Measurements from ENCODE around the gene SLC16A5. TPM values are rescaled to one million over a fixed set of nuclear protein-coding genes. Genes with fewer than 3 reads are reported as not detected.

SLC16A5 gene
- total and polyA plus RNA-seq, 2 experiments from 2014 or later: 4.8 to 10.6 TPM

DNA sequence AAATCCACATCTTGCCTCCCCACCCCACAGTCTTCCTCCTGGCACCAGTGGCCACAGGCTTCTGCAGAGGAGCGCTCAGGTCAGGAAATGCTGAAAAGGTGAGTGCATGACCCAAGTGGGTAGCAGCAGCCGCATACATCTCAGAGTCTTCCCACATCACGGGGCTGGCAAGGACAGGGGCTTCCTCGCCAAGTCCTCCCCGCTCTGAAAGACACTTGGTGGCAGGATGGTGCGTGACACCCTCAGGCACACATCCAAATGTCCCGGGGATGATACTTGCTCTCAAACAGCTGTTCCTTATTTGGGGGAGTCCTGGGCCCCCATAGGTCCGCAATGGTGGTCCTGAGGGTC is 8.8 kb upstream of the SLC16A5 start:
- Histone ChIP-seq H3K9me2 (ENCODE audit: insufficient read depth) (no peaks in the 10 kb centered on the region), H3K4me2 (ENCODE audit: unreplicated experiment) (peak overlapping the region; percentile 56), H3K9ac (peak overlapping the region; percentile 54), H2AFZ (peak overlapping the region; percentile 56; the same call in 1 of the 2 replicates), H3K36me3 (ENCODE audit: low read depth) (no peaks in the 10 kb centered on the region), H3K9me3 (ENCODE audit: low read depth) (no peaks in the 10 kb centered on the region), H3K27me3 (replicated peaks; ENCODE audit: insufficient read depth) (no peaks in the 10 kb centered on the region), H3K4me3 (peak overlapping the region; percentile 14; the same call in 1 of the 2 replicates), H3K27ac (peak overlapping the region; percentile 77), H3K4me1 (ENCODE audit: insufficient read depth) (peaks cover 26% of the 10 kb centered on the region), H3F3A (ENCODE audit: insufficient read depth) (peaks cover 10% of the 10 kb centered on the region), H4K20me1 (ENCODE audit: insufficient read depth) (no peaks in the 10 kb centered on the region), H3K79me2 (ENCODE audit: insufficient read depth) (no peaks in the 10 kb centered on the region)
- TF ChIP-seq EZH2phosphoT487 (IDR thresholded peaks at IDR 0.05; ENCODE audit: insufficient read depth, low read depth) (no peak), EZH2 (IDR thresholded peaks at IDR 0.05; ENCODE audit: insufficient read depth, poor library complexity, severe bottlenecking) (no peak)
- 4 to 7% methylated on average over 8 of the region's 8 CpGs for WGBS, 2 experiments (ENCODE audit: low coverage in 1 of 2, low lambda C conversion rate in 2 of 2, missing lambda C conversion rate in 2 of 2)
- no peak for DNase-seq
- in situ Hi-C loops (cut with MboI): no loop called here

DNA sequence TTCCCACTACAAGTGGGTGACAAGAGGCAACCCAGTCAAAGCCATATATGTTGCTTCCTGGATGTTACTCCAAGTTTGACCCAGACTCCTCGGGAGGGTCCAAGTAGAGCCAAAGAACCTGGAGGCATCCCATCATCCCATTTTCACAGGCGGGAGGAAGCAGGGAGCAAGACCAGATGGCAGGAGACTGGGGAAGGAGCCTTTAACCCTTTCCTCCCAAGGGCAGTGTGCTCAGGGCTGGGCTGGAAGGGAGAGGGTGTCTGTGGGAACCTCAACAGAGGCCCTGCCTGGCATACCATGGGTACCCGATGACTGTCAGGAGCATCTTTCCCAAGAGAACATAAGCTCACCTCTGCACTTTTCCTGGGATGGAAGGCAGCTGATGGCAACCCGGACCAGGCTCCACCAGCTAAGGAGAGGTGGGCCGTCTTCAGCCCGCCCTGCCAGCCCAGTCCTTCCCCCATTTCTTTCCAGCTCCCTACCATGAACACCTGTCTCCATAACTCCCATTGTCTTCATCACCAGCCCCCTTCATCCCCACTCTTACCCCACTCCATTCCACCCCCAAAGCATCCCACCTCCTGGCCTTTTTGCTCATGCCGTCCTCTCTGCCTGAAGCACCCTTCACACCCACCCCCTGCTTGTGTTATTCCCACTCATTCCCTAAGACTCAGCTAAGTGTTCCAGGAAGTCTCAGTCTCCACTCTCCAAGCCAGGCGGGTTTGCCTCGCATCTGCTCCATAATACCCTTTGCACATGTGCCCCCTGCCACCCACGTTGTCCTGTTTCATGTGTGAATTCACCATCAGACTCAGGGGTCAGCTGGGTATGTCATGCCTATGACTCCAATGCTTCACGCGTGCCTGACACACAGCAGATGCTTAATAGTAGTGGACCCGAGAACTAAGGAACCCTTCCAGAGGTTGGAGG is 5.9 kb upstream of the SLC16A5 start:
- Histone ChIP-seq H3K27me3 (replicated peaks; ENCODE audit: insufficient read depth) (no peaks in the 10 kb centered on the region), H3F3A (ENCODE audit: insufficient read depth) (peaks cover 10% of the 10 kb centered on the region), H3K27ac (no peak overlapping the region), H3K9me3 (ENCODE audit: low read depth) (no peaks in the 10 kb centered on the region), H3K4me3 (no peak overlapping the region), H3K36me3 (ENCODE audit: low read depth) (no peaks in the 10 kb centered on the region), H3K4me2 (ENCODE audit: unreplicated experiment) (no peak overlapping the region), H3K79me2 (ENCODE audit: insufficient read depth) (no peaks in the 10 kb centered on the region), H3K9me2 (ENCODE audit: insufficient read depth) (no peaks in the 10 kb centered on the region), H2AFZ (no peak overlapping the region), H4K20me1 (ENCODE audit: insufficient read depth) (no peaks in the 10 kb centered on the region), H3K4me1 (ENCODE audit: insufficient read depth) (peaks cover 32% of the 10 kb centered on the region), H3K9ac (no peak overlapping the region)
- DNase-seq: no peak
- in situ Hi-C loops (cut with MboI): no loop called here
- TF ChIP-seq EZH2phosphoT487 (IDR thresholded peaks at IDR 0.05; ENCODE audit: insufficient read depth, low read depth): no peak
- no peak for TF ChIP-seq EZH2 (IDR thresholded peaks at IDR 0.05; ENCODE audit: insufficient read depth, poor library complexity, severe bottlenecking)
- WGBS, 2 experiments (ENCODE audit: low coverage in 1 of 2, low lambda C conversion rate in 2 of 2, missing lambda C conversion rate in 2 of 2): 85% methylated on average over 13 of the region's 13 CpGs

DNA sequence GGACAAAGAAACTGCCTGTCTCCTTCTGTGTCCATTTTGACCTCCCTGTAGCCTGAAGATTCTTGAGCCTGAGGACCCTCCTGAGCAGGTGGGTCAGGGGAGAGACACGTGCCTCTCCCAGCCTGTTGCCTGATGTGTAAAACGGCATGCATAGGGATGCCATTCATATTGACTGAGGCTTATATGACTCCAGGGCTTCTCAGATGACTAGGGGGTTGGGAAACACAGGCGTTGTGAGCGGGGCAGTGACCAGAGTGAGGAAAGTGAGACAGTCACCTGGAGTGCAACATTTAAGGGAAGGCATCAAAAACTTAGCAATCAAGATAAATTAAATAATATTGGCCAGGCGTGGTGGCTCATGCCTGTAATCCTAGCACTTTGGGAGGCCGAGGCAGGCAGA is 5.1 kb upstream of the SLC16A5 start:
- DNase-seq: no peak
- no peak overlapping the region for H3K4me2 ChIP-seq (ENCODE audit: unreplicated experiment)
- H3K79me2 ChIP-seq (ENCODE audit: insufficient read depth): no peaks in the 10 kb centered on the region
- no peaks in the 10 kb centered on the region for H4K20me1 ChIP-seq (ENCODE audit: insufficient read depth)
- H3K9ac ChIP-seq: no peak overlapping the region
- H2AFZ ChIP-seq: no peak overlapping the region
- WGBS, 2 experiments (ENCODE audit: low coverage in 1 of 2, low lambda C conversion rate in 2 of 2, missing lambda C conversion rate in 2 of 2): 75 to 79% methylated on average over 6 of the region's 6 CpGs
- H3K27me3 ChIP-seq (replicated peaks; ENCODE audit: insufficient read depth): no peaks in the 10 kb centered on the region
- no peaks in the 10 kb centered on the region for H3K9me3 ChIP-seq (ENCODE audit: low read depth)
- no peaks in the 10 kb centered on the region for H3K36me3 ChIP-seq (ENCODE audit: low read depth)
- H3K4me3 ChIP-seq: no peak overlapping the region
- H3K4me1 ChIP-seq (ENCODE audit: insufficient read depth): peaks cover 33% of the 10 kb centered on the region
- H3F3A ChIP-seq (ENCODE audit: insufficient read depth): peaks cover 10% of the 10 kb centered on the region
- TF ChIP-seq EZH2phosphoT487 (IDR thresholded peaks at IDR 0.05; ENCODE audit: insufficient read depth, low read depth) (no peak), EZH2 (IDR thresholded peaks at IDR 0.05; ENCODE audit: insufficient read depth, poor library complexity, severe bottlenecking) (no peak)
- in situ Hi-C loops (cut with MboI): no loop called here
- H3K9me2 ChIP-seq (ENCODE audit: insufficient read depth): no peaks in the 10 kb centered on the region
- H3K27ac ChIP-seq: no peak overlapping the region

DNA sequence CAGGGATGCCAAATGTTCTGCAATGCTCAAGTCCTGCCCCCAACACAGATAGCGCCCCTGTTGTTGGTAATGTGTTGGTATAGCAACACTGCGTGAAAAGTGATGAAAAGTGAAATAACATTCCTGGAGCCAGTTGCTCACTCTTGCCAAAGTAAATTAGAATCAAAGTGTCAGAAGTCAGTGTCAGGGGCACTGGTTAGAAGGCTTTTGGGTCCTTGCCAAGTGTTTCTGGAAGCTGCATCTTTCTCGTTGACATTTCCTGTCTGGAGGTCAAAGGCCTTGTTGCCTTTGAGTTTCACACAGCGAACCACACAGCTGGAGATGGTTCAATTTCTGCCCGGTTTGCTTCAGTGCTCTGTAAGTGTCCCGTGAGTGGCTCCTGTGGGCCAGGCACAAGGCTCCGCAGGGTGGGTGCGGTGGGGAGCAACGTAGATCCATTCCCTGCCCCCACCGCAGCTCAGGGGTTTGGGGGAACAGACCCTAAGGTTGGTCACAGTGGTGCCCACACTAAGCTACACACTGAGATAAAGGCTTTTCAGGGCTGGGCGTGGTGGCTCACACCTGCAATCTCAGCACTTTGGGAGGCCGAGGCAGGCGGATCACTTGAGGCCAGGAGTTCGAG is 3.6 kb upstream of the SLC16A5 start:
- Histone ChIP-seq H3K79me2 (ENCODE audit: insufficient read depth) (no peaks in the 10 kb centered on the region), H3K9me2 (ENCODE audit: insufficient read depth) (no peaks in the 10 kb centered on the region), H3K4me1 (ENCODE audit: insufficient read depth) (peaks cover 19% of the 10 kb centered on the region), H2AFZ (no peak overlapping the region), H4K20me1 (ENCODE audit: insufficient read depth) (no peaks in the 10 kb centered on the region), H3K4me2 (ENCODE audit: unreplicated experiment) (no peak overlapping the region), H3K36me3 (ENCODE audit: low read depth) (no peaks in the 10 kb centered on the region), H3K27me3 (replicated peaks; ENCODE audit: insufficient read depth) (no peaks in the 10 kb centered on the region), H3K4me3 (no peak overlapping the region), H3K9me3 (ENCODE audit: low read depth) (no peaks in the 10 kb centered on the region), H3F3A (ENCODE audit: insufficient read depth) (peaks cover 6% of the 10 kb centered on the region; the same call in 1 of the 2 replicates), H3K27ac (no peak overlapping the region), H3K9ac (no peak overlapping the region)
- no peak for TF ChIP-seq EZH2 (IDR thresholded peaks at IDR 0.05; ENCODE audit: insufficient read depth, poor library complexity, severe bottlenecking)
- TF ChIP-seq EZH2phosphoT487 (IDR thresholded peaks at IDR 0.05; ENCODE audit: insufficient read depth, low read depth): no peak
- in situ Hi-C loops (cut with MboI): no loop called here
- WGBS, 2 experiments (ENCODE audit: low coverage in 1 of 2, low lambda C conversion rate in 2 of 2, missing lambda C conversion rate in 2 of 2): 76 to 77% methylated on average over 14 of the region's 14 CpGs
- no peak for DNase-seq
